Neural crest cell (in vitro differentiated cells): ENCODE measurements around the gene ATG10. TPM values are rescaled to one million over a fixed set of nuclear protein-coding genes. Genes with fewer than 3 reads are reported as not detected.

Experiments used
- DNase-seq: peaks from one replicate; pipeline ENCODE4 v3.0.0; 2021; ENCODE audit warnings: low read depth, mixed read lengths, low spot score
- H3K27ac Mint-ChIP-seq: one replicate; pipeline ENCODE4 v1.8.0; 2021; ENCODE audit warnings: mild to moderate bottlenecking, mixed read lengths; ENCODE audit not compliant: unreplicated experiment
- H3K27me3 Mint-ChIP-seq: 2 replicates; pipeline ENCODE4 v1.8.0; 2021; ENCODE audit warnings: low read depth, mild to moderate bottlenecking, mixed read lengths
- H3K36me3 Mint-ChIP-seq: 2 replicates; pipeline ENCODE4 v1.8.0; 2021; ENCODE audit warnings: low read depth, mild to moderate bottlenecking, mixed read lengths
- H3K4me1 Mint-ChIP-seq: 2 replicates; pipeline ENCODE4 v1.8.0; 2021; ENCODE audit warnings: mixed read lengths
- H3K4me3 Mint-ChIP-seq: one replicate; pipeline ENCODE4 v1.8.0; 2021; ENCODE audit warnings: mild to moderate bottlenecking, mixed read lengths
- H3K9me3 Mint-ChIP-seq: 2 replicates; pipeline ENCODE4 v1.8.0; 2021; ENCODE audit warnings: mixed read lengths
- CTCF ChIP-seq: fragments of 200-600 bp; sonication (generic); conservative IDR thresholded peaks from 2 replicates; pipeline ENCODE4 v1.5.0; 2021; ENCODE audit warnings: antibody characterized with exemption, mild to moderate bottlenecking
- total RNA-seq: library from RNA; stranded (reverse); gene quantifications from 2 replicates; pipeline ENCODE4 v1.2.1, GENCODE V29; 2021

ATG10 gene
- total RNA-seq, 1 donor from 2014 or later = 5.9 TPM

- Mint-ChIP-seq H3K4me1 (peaks cover 5% of the 10 kb centered on the region), H3K4me3 (no peak overlapping the region), H3K36me3 (no peaks in the 10 kb centered on the region), H3K27ac (no peak overlapping the region), H3K9me3 (no peaks in the 10 kb centered on the region), H3K27me3 (no peaks in the 10 kb centered on the region)
- DNase-seq = no peak
- TF ChIP-seq CTCF = no peak
Measured at GRCh38 chr5:82222597-82223574, 251.1 kb downstream of the ATG10 start.

GRCh38 chr5:82225525-82226172, 253.8 kb downstream of the ATG10 start:
- H3K4me3 Mint-ChIP-seq = no peak overlapping the region
- H3K27ac Mint-ChIP-seq = peak overlapping the region; percentile 31
- H3K9me3 Mint-ChIP-seq = no peaks in the 10 kb centered on the region
- H3K36me3 Mint-ChIP-seq = no peaks in the 10 kb centered on the region
- H3K4me1 Mint-ChIP-seq = peaks cover 5% of the 10 kb centered on the region
- peak; percentile 93 for TF ChIP-seq CTCF
- H3K27me3 Mint-ChIP-seq = no peaks in the 10 kb centered on the region
- peak; percentile 79 for DNase-seq

- no peaks in the 10 kb centered on the region for H3K9me3 Mint-ChIP-seq
- H3K4me1 Mint-ChIP-seq = no peaks in the 10 kb centered on the region
- TF ChIP-seq CTCF = no peak
- DNase-seq = no peak
- H3K27me3 Mint-ChIP-seq = no peaks in the 10 kb centered on the region
- H3K4me3 Mint-ChIP-seq = no peak overlapping the region
- H3K36me3 Mint-ChIP-seq = no peaks in the 10 kb centered on the region
- no peak overlapping the region for H3K27ac Mint-ChIP-seq
Measured at GRCh38 chr5:82234885-82235284, 263.1 kb downstream of the ATG10 start.

GRCh38 chr5:82244151-82244550, 272.3 kb downstream of the ATG10 start:
- H3K27ac Mint-ChIP-seq = no peak overlapping the region
- no peaks in the 10 kb centered on the region for H3K4me1 Mint-ChIP-seq
- no peaks in the 10 kb centered on the region for H3K27me3 Mint-ChIP-seq
- DNase-seq = no peak
- peaks cover 12% of the 10 kb centered on the region for H3K36me3 Mint-ChIP-seq
- TF ChIP-seq CTCF = no peak
- no peak overlapping the region for H3K4me3 Mint-ChIP-seq
- H3K9me3 Mint-ChIP-seq = peaks cover 13% of the 10 kb centered on the region

GRCh38 chr5:82244854-82245635, 273.2 kb downstream of the ATG10 start:
- Mint-ChIP-seq H3K27me3 (no peaks in the 10 kb centered on the region), H3K9me3 (peaks cover 13% of the 10 kb centered on the region), H3K27ac (no peak overlapping the region), H3K4me1 (no peaks in the 10 kb centered on the region), H3K36me3 (peaks cover 12% of the 10 kb centered on the region), H3K4me3 (no peak overlapping the region)
- DNase-seq = no peak
- no peak for TF ChIP-seq CTCF
